Mucosa of descending colon (tissue), 3 donors: ENCODE data around the gene LOXHD1. TPM values are rescaled to one million over a fixed set of nuclear protein-coding genes. Genes with fewer than 3 reads are reported as not detected.

Experiments used
- ATAC-seq: fragments of 200-7000 bp; cut with Tn5 transposase; one replicate; pipeline ENCODE4 v1.9.1; 2020; ENCODE audit warnings: mild to moderate bottlenecking, moderate library complexity
- DNase-seq, 3 donors: peaks; one replicate each; pipeline ENCODE4 v3.0.0-alpha.2; 2020
- H3K36me3 ChIP-seq: fragments of 200-600 bp; one replicate; pipeline ENCODE4 v1.8.0; 2021; ENCODE audit warnings: low read depth, mild to moderate bottlenecking
- H3K4me1 ChIP-seq: fragments of 200-600 bp; one replicate; pipeline ENCODE4 v1.8.0; 2021; ENCODE audit warnings: low read depth, mild to moderate bottlenecking
- H3K4me3 ChIP-seq: fragments of 200-600 bp; one replicate; pipeline ENCODE4 v1.8.0; 2021; ENCODE audit warnings: mild to moderate bottlenecking
- H3K9me3 ChIP-seq: fragments of 200-600 bp; one replicate; pipeline ENCODE4 v1.8.0; 2021; ENCODE audit warnings: mild to moderate bottlenecking
- CTCF ChIP-seq: fragments of 200-600 bp; IDR thresholded peaks from one replicate; pipeline ENCODE4 v1.8.0; 2022; ENCODE audit warnings: antibody characterized with exemption, mild to moderate bottlenecking
- intact Hi-C, 2 donors: fragments of 100-400 bp; cut with DNase I in 1 of 2; cut with micrococcal nuclease in 1 of 2; formaldehyde crosslinking; loops; one replicate each; pipeline versions ENCODE4 v1.11.0 to v1.11.1; 2022; cut with DNase I, micrococcal nuclease
- total RNA-seq, 3 donors: library from RNA; stranded (reverse); fragmentation: NEBNext Ultra II Directional in 2 of 3; extraction: Animal tissue kit (Norgen Biotek cat#: 25700) in 2 of 3; gene quantifications; one replicate each; pipeline versions ENCODE4 v1.2.1 to v1.2.4, GENCODE V29; 2021 to 2023
- donor health status: DM: no; HTN: no; CAD: no; lungs with moderate emphysema.
- donor health status: DM: no; HTN: no; CAD: no.
- donor health status: DM: no; HTN: yes; CAD: no.

The LOXHD1 gene
- total RNA-seq, 3 donors from 2014 or later = 0.06 TPM; not detected in 2

GRCh38 chr18:46601141-46601805, 55.7 kb downstream of the LOXHD1 start:
- Histone ChIP-seq H3K36me3 (no peaks in the 10 kb centered on the region), H3K4me3 (no peak overlapping the region), H3K4me1 (no peaks in the 10 kb centered on the region), H3K9me3 (no peaks in the 10 kb centered on the region)
- ATAC-seq (no peak), DNase-seq (no peak)
- intact Hi-C loops = no loop called here
- TF ChIP-seq CTCF = no peak

- ATAC-seq (no peak), DNase-seq (no peak)
- H3K4me1 ChIP-seq = no peaks in the 10 kb centered on the region
- H3K9me3 ChIP-seq = no peaks in the 10 kb centered on the region
- no peak overlapping the region for H3K4me3 ChIP-seq
- no peak for TF ChIP-seq CTCF
- intact Hi-C loops = no loop called here
- no peaks in the 10 kb centered on the region for H3K36me3 ChIP-seq
Measured at GRCh38 chr18:46596119-46596518, 60.9 kb downstream of the LOXHD1 start.

GRCh38 chr18:46591783-46592391, 65.1 kb downstream of the LOXHD1 start:
- no peaks in the 10 kb centered on the region for H3K36me3 ChIP-seq
- H3K4me3 ChIP-seq = no peak overlapping the region
- H3K9me3 ChIP-seq = no peaks in the 10 kb centered on the region
- ATAC-seq (no peak), DNase-seq (no peak)
- no peak for TF ChIP-seq CTCF
- intact Hi-C loops = no loop called here
- H3K4me1 ChIP-seq = no peaks in the 10 kb centered on the region

GRCh38 chr18:46590103-46590502, 66.9 kb downstream of the LOXHD1 start:
- no peak for ATAC-seq
- intact Hi-C loops = no loop called here
- DNase-seq = no peak
- TF ChIP-seq CTCF = no peak
- no peak overlapping the region for H3K4me3 ChIP-seq
- no peaks in the 10 kb centered on the region for H3K36me3 ChIP-seq
- H3K9me3 ChIP-seq = no peaks in the 10 kb centered on the region
- no peaks in the 10 kb centered on the region for H3K4me1 ChIP-seq

- Histone ChIP-seq H3K9me3 (no peaks in the 10 kb centered on the region), H3K4me1 (no peaks in the 10 kb centered on the region), H3K36me3 (no peaks in the 10 kb centered on the region), H3K4me3 (no peak overlapping the region)
- TF ChIP-seq CTCF = no peak
- intact Hi-C loops = no loop called here
- no peak for DNase-seq
- ATAC-seq = no peak
Measured at GRCh38 chr18:46588971-46589660, 67.9 kb downstream of the LOXHD1 start.
